Measurements from ENCODE around the gene SYF2.

- no peak for TF ChIP-seq ZNF605 (CRISPR knock-in tag; IDR thresholded peaks at IDR 0.05)
- TF ChIP-seq MATR3 (CRISPR knock-in tag; IDR thresholded peaks at IDR 0.05), result no peak
- no peak for TF ChIP-seq CTCF (CRISPR knock-in tag; IDR thresholded peaks at IDR 0.05)
- no peak for TF ChIP-seq EP300 (IDR thresholded peaks at IDR 0.05; ENCODE audit: low read depth in 2 of 2, low read length in 2 of 2)
- TF ChIP-seq EP300 (CRISPR knock-in tag; IDR thresholded peaks at IDR 0.05; ENCODE audit: borderline replicate concordance), result no peak
- TF ChIP-seq ZNF318 (CRISPR knock-in tag; IDR thresholded peaks at IDR 0.05), result no peak
- TF ChIP-seq NKX3-1 (CRISPR knock-in tag; IDR thresholded peaks at IDR 0.05), result no peak
- no peak for TF ChIP-seq ZFP37 (CRISPR knock-in tag; IDR thresholded peaks at IDR 0.05; ENCODE audit: borderline replicate concordance)
- no peak for TF ChIP-seq ZNF274 (CRISPR knock-in tag; IDR thresholded peaks at IDR 0.05)
- no peak for TF ChIP-seq SNAPC2 (CRISPR knock-in tag; IDR thresholded peaks at IDR 0.05)
- TF ChIP-seq MYNN (CRISPR knock-in tag; IDR thresholded peaks at IDR 0.05; ENCODE audit: low read depth), result no peak
- no peak for TF ChIP-seq ZNF512 (CRISPR knock-in tag; IDR thresholded peaks at IDR 0.05)
- no peak for TF ChIP-seq ZNF510 (CRISPR knock-in tag; IDR thresholded peaks at IDR 0.05; ENCODE audit: low read depth)
- no peak for TF ChIP-seq ATF1 (CRISPR knock-in tag; IDR thresholded peaks at IDR 0.05)
These were observed 37.7 kb downstream of the SYF2 start for GRCh38 chr1:25194572-25195020.

All from HepG2 (cell line).